Liver (tissue), 9 donors: Measurements from ENCODE around the gene ARMH3. TPM values are rescaled to one million over a fixed set of nuclear protein-coding genes. Genes with fewer than 3 reads are reported as not detected.

ENCODE experiments used
- DNase-seq: peaks from one replicate; pipeline ENCODE4 v3.0.0-alpha.2; 2017; ENCODE audit warnings: low spot score
- H3K27ac ChIP-seq, 2 donors: one replicate each; pipeline ENCODE4 v1.7.0; 2013; ENCODE audit warnings: inconsistent platforms in 2 of 2, low read length in 2 of 2, control low read depth in 1 of 2, low read depth in 1 of 2, mild to moderate bottlenecking in 1 of 2
- H3K27me3 ChIP-seq, 4 donors: one replicate each; pipeline versions ENCODE4 v1.6.1 to v1.7.0; 2013; ENCODE audit warnings: low read length in 3 of 4, inconsistent platforms in 1 of 4, mild to moderate bottlenecking in 1 of 4, moderate library complexity in 1 of 4; ENCODE audit not compliant: control insufficient read depth in 4 of 4, insufficient read depth in 4 of 4
- H3K36me3 ChIP-seq, 4 donors: one replicate each; pipeline versions ENCODE4 v1.6.1 to v1.7.0; 2013; ENCODE audit warnings: low read length in 3 of 4, mild to moderate bottlenecking in 3 of 4, low read depth in 1 of 4, moderate library complexity in 1 of 4; ENCODE audit not compliant: control insufficient read depth in 4 of 4, insufficient read depth in 3 of 4
- H3K4me1 ChIP-seq, 4 donors: one replicate each; pipeline versions ENCODE4 v1.6.1 to v1.7.0; 2013; ENCODE audit warnings: low read length in 3 of 4, mild to moderate bottlenecking in 3 of 4, moderate library complexity in 1 of 4; ENCODE audit not compliant: control insufficient read depth in 4 of 4, insufficient read depth in 4 of 4
- H3K4me3 ChIP-seq, 3 donors: one replicate each; pipeline versions ENCODE4 v1.6.1 to v1.7.0; 2013; ENCODE audit warnings: low read length in 3 of 3, control low read depth in 1 of 3, low read depth in 1 of 3, mild to moderate bottlenecking in 1 of 3
- H3K9ac ChIP-seq, 2 donors: one replicate each; pipeline ENCODE4 v1.7.0; 2013; ENCODE audit warnings: low read length in 2 of 2, mild to moderate bottlenecking in 2 of 2, moderate library complexity in 2 of 2, control low read depth in 1 of 2, low read depth in 1 of 2
- H3K9me3 ChIP-seq, 4 donors: one replicate each; pipeline versions ENCODE4 v1.6.1 to v1.7.0; 2013; ENCODE audit warnings: low read length in 3 of 4; ENCODE audit not compliant: control insufficient read depth in 4 of 4
- ATF3 ChIP-seq: IDR thresholded peaks from 2 replicates; pipeline ENCODE4 v1.6.1; 2016; ENCODE audit warnings: antibody characterized with exemption
- EGR1 ChIP-seq, 2 donors: IDR thresholded peaks; 2 replicates each; pipeline ENCODE4 v1.6.1; 2016 to 2018; ENCODE audit warnings: antibody characterized with exemption in 2 of 2, low read depth in 2 of 2
- FOXA1 ChIP-seq: IDR thresholded peaks from 2 replicates; pipeline ENCODE4 v1.6.1; 2016; ENCODE audit warnings: antibody characterized with exemption
- FOXA2 ChIP-seq: IDR thresholded peaks from 2 replicates; pipeline ENCODE4 v1.6.1; 2016; ENCODE audit warnings: antibody characterized with exemption
- HNF4A ChIP-seq, 2 donors: conservative IDR thresholded peaks; 2 replicates each; pipeline ENCODE4 v1.6.1; 2016; ENCODE audit warnings: antibody characterized with exemption in 2 of 2, mild to moderate bottlenecking in 2 of 2
- HNF4G ChIP-seq: IDR thresholded peaks from 2 replicates; pipeline ENCODE4 v1.6.1; 2016; ENCODE audit warnings: antibody characterized with exemption
- JUND ChIP-seq, 2 donors: IDR thresholded peaks; 2 replicates each; pipeline ENCODE4 v1.6.1; 2016; ENCODE audit warnings: antibody characterized with exemption in 2 of 2
- MAX ChIP-seq: IDR thresholded peaks from 2 replicates; pipeline ENCODE4 v1.6.1; 2016; ENCODE audit warnings: antibody characterized with exemption
- NR2F2 ChIP-seq: IDR thresholded peaks from 2 replicates; pipeline ENCODE4 v1.6.1; 2016; ENCODE audit warnings: antibody characterized with exemption
- RAD21 ChIP-seq, 2 donors: IDR thresholded peaks; 2 replicates each; pipeline ENCODE4 v1.6.1; 2016; ENCODE audit warnings: antibody characterized with exemption in 2 of 2, mild to moderate bottlenecking in 2 of 2
- REST ChIP-seq: IDR thresholded peaks from 2 replicates; pipeline ENCODE4 v1.6.1; 2016; ENCODE audit warnings: antibody characterized with exemption, mild to moderate bottlenecking
- RXRA ChIP-seq, 2 donors: IDR thresholded peaks; 2 replicates each; pipeline ENCODE4 v1.6.1; 2017 to 2018; ENCODE audit warnings: antibody characterized with exemption in 2 of 2, mild to moderate bottlenecking in 1 of 2
- SP1 ChIP-seq: IDR thresholded peaks from 2 replicates; pipeline ENCODE4 v1.6.1; 2018; ENCODE audit warnings: antibody characterized with exemption, mild to moderate bottlenecking
- TAF1 ChIP-seq: conservative IDR thresholded peaks from 2 replicates; pipeline ENCODE4 v1.6.1; 2016; ENCODE audit warnings: antibody characterized with exemption, mild to moderate bottlenecking
- YY1 ChIP-seq: IDR thresholded peaks from 2 replicates; pipeline ENCODE4 v1.6.1; 2016; ENCODE audit warnings: antibody characterized with exemption, mild to moderate bottlenecking
- WGBS: extraction: QIAGEN DNeasy Blood & Tissue Kit; methylation state at CpG from one replicate; pipeline ENCODE4 v1.1.7; 2013; 5-methylcytosine and 5-hydroxymethylcytosine counted together
- polyA plus RNA-seq, 2 donors: library from polyadenylated mRNA; stranded (reverse) in 1 of 2; unstranded in 1 of 2; fragments of 200-250 nt in 1 of 2; fragments of >200 nt in 1 of 2; fragmentation: Nextera tagmentation in 1 of 2; extraction: Ambion mirVana in 1 of 2; gene quantifications; one replicate each; pipeline versions ENCODE4 v1.2.1 to v1.2.3, GENCODE V29; 2013 to 2015
- total RNA-seq, 2 donors: library from RNA; depleted of rRNA; stranded (reverse); fragments of >200 nt; gene quantifications; one replicate each; pipeline ENCODE4 v1.2.3, GENCODE V29; 2014
- TF ChIP-seq, protein P1 (sequence below): IDR thresholded peaks from 2 replicates; pipeline ENCODE4 v1.6.1; 2016; ENCODE audit warnings: antibody characterized with exemption
- TF ChIP-seq, protein P2 (sequence below): fragments of 150-350 bp; IDR thresholded peaks from 2 replicates; pipeline ENCODE4 v1.5.1; 2017; ENCODE audit warnings: improper control_type of control experiment, low read depth, low read length; ENCODE audit not compliant: missing input control
- donor health status: healthy.
- donor health status: healthy.
- donor health status: healthy.
- donor health status: healthy.
- donor health status: healthy.

Gene ARMH3
- total and polyA plus RNA-seq, 4 donors: 5.3 to 14.9 (median 9.2) TPM

- Histone ChIP-seq H3K4me1 (no peaks in the 10 kb centered on the region), H3K36me3 (no peaks in the 10 kb centered on the region), H3K9ac (no peak overlapping the region), H3K4me3 (no peak overlapping the region), H3K27ac (no peak overlapping the region), H3K9me3 (no peaks in the 10 kb centered on the region), H3K27me3 (no peaks in the 10 kb centered on the region)
- 97% methylated on average over 8 of the region's 8 CpGs for WGBS
- TF ChIP-seq YY1 (no peak), NR2F2 (no peak), RXRA (IDR thresholded peaks at IDR 0.05) (no peak), SP1 (no peak)
- DNase-seq: no peak
These were observed 30.2 kb upstream of the ARMH3 start for GRCh38 chr10:102086196-102086595.

DNA sequence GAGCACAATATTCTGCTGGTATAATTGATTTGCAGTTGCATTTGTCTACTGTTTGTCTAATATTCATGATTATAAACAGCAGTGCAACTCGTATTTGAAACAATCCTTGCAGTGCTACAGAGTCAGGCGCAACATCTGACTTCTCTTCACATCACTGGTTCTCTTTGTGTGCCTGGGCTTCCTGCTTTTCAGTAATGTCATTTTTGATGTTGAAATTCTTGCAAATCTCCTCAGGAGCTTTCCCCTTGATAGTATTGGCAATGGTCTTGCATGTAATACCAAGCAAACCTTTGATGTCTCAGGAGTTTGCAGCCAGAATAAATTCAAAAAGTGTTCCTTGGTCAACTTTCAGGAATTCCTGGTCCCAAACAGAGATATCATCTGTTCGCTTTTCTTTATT lies 29.4 kb upstream of the ARMH3 start:
- Histone ChIP-seq H3K9ac (no peak overlapping the region), H3K4me1 (no peaks in the 10 kb centered on the region), H3K36me3 (no peaks in the 10 kb centered on the region), H3K4me3 (no peak overlapping the region), H3K27me3 (no peaks in the 10 kb centered on the region), H3K27ac (no peak overlapping the region), H3K9me3 (no peaks in the 10 kb centered on the region)
- WGBS: 92% methylated on average over 3 of the region's 3 CpGs
- TF ChIP-seq RAD21 (IDR thresholded peaks at IDR 0.05): no peak
- no peak for TF ChIP-seq JUND (IDR thresholded peaks at IDR 0.05)
- no peak for TF ChIP-seq YY1
- TF ChIP-seq MAX: no peak
- no peak for TF ChIP-seq EGR1 (IDR thresholded peaks at IDR 0.05; ENCODE audit: low read depth in 2 of 2)
- no peak for TF ChIP-seq TAF1
- TF ChIP-seq, protein P1, sequence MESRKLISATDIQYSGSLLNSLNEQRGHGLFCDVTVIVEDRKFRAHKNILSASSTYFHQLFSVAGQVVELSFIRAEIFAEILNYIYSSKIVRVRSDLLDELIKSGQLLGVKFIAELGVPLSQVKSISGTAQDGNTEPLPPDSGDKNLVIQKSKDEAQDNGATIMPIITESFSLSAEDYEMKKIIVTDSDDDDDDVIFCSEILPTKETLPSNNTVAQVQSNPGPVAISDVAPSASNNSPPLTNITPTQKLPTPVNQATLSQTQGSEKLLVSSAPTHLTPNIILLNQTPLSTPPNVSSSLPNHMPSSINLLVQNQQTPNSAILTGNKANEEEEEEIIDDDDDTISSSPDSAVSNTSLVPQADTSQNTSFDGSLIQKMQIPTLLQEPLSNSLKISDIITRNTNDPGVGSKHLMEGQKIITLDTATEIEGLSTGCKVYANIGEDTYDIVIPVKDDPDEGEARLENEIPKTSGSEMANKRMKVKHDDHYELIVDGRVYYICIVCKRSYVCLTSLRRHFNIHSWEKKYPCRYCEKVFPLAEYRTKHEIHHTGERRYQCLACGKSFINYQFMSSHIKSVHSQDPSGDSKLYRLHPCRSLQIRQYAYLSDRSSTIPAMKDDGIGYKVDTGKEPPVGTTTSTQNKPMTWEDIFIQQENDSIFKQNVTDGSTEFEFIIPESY: no peak
- TF ChIP-seq HNF4A (conservative IDR thresholded peaks at IDR 0.05): no peak
- no peak for TF ChIP-seq FOXA2
- no peak for TF ChIP-seq RXRA (IDR thresholded peaks at IDR 0.05)
- no peak for TF ChIP-seq REST
- no peak for TF ChIP-seq ATF3
- TF ChIP-seq FOXA1: no peak
- TF ChIP-seq, protein P2, sequence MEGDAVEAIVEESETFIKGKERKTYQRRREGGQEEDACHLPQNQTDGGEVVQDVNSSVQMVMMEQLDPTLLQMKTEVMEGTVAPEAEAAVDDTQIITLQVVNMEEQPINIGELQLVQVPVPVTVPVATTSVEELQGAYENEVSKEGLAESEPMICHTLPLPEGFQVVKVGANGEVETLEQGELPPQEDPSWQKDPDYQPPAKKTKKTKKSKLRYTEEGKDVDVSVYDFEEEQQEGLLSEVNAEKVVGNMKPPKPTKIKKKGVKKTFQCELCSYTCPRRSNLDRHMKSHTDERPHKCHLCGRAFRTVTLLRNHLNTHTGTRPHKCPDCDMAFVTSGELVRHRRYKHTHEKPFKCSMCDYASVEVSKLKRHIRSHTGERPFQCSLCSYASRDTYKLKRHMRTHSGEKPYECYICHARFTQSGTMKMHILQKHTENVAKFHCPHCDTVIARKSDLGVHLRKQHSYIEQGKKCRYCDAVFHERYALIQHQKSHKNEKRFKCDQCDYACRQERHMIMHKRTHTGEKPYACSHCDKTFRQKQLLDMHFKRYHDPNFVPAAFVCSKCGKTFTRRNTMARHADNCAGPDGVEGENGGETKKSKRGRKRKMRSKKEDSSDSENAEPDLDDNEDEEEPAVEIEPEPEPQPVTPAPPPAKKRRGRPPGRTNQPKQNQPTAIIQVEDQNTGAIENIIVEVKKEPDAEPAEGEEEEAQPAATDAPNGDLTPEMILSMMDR: no peak
- no peak for TF ChIP-seq HNF4G
- no peak for TF ChIP-seq NR2F2
- TF ChIP-seq SP1: no peak
- DNase-seq: no peak
